DMS153 treated with DMSO at 0.1 percent for 48 hours (cell line): Measurements from ENCODE around the gene DENND1B.
"Not testable (repeated sequence)": the region's sequence is repeated elsewhere in the genome, so short reads cannot be mapped to it uniquely, and the experiment has no call there.

ENCODE experiments used
- DNase-seq: peaks from one replicate; lab custom pipeline; 2025; ENCODE audit not compliant: unreplicated experiment; lab: John Stamatoyannopoulos, UW

The DENND1B gene

GRCh38 chr1:197572169-197572568, 203.1 kb downstream of the DENND1B start:
- no peak for DNase-seq

- DNase-seq = no peak
These were observed 207.8 kb downstream of the DENND1B start for GRCh38 chr1:197567442-197567841.

GRCh38 chr1:197561041-197561440, 214.2 kb downstream of the DENND1B start:
- DNase-seq = no peak

- DNase-seq = no peak
These were observed 215.6 kb downstream of the DENND1B start for GRCh38 chr1:197559655-197560054.

- no peak for DNase-seq
These were observed 216.0 kb downstream of the DENND1B start for GRCh38 chr1:197559244-197559643.

- no peak for DNase-seq
These were observed 218.0 kb downstream of the DENND1B start for GRCh38 chr1:197557302-197557701.

GRCh38 chr1:197553281-197553680, 222.0 kb downstream of the DENND1B start:
- DNase-seq = no peak

- no peak for DNase-seq
These were observed 228.3 kb downstream of the DENND1B start for GRCh38 chr1:197546989-197547388.

- no peak for DNase-seq
These were observed 230.7 kb downstream of the DENND1B start for GRCh38 chr1:197544553-197544952.

- no peak for DNase-seq
These were observed 231.2 kb downstream of the DENND1B start for GRCh38 chr1:197544130-197544529.

GRCh38 chr1:197541411-197541810, 233.9 kb downstream of the DENND1B start:
- no peak for DNase-seq

GRCh38 chr1:197526736-197527371, 248.4 kb downstream of the DENND1B start:
- DNase-seq = peak; percentile 73

GRCh38 chr1:197521118-197521739, 254.1 kb downstream of the DENND1B start:
- peak; percentile 23 for DNase-seq

GRCh38 chr1:197519741-197520334, 255.4 kb downstream of the DENND1B start:
- no peak for DNase-seq

- DNase-seq = no peak
These were observed 259.9 kb downstream of the DENND1B start for GRCh38 chr1:197515421-197515820.

GRCh38 chr1:197510691-197511378, 264.4 kb downstream of the DENND1B start:
- DNase-seq = no peak

GRCh38 chr1:197496722-197497121, 278.6 kb downstream of the DENND1B start:
- DNase-seq = no peak

- DNase-seq = not testable (repeated sequence)
These were observed 283.8 kb downstream of the DENND1B start for GRCh38 chr1:197491505-197491904.

- DNase-seq = peak; percentile 34
These were observed 288.3 kb downstream of the DENND1B start for GRCh38 chr1:197486946-197487345.

- peak; percentile 13 for DNase-seq
These were observed 289.5 kb downstream of the DENND1B start for GRCh38 chr1:197485790-197486189.

- DNase-seq = no peak
These were observed 294.2 kb downstream of the DENND1B start for GRCh38 chr1:197481101-197481500.

GRCh38 chr1:197480446-197480845, 294.8 kb downstream of the DENND1B start:
- DNase-seq = no peak
